ENCODE results near the gene ANO2. TPM values are rescaled to one million over a fixed set of nuclear protein-coding genes. Genes with fewer than 3 reads are reported as not detected.

Gene ANO2
- total RNA-seq, 1 experiment from 2014 or later = 0.68 TPM

DNA sequence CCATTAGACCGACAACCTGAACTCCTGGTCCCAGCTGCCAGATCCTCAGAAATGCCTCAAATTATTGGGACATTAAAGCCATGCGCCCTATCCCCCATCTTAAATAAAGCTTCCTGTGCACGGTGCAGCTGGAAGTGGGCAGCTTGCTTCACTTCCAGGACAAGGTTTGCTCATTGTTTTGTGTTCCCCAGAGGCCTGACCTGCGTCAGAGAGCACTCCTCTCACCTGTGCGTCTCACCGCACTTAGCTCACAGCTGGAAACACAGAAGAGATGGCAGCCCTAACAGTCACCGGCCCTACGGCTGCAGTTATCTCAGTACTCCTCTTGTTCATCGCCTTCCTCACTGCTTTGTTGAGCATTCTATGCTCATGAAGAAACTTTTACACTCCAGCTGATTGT, 135.5 kb downstream of the ANO2 start:
- no peak for DNase-seq
- no TSS peak for BruUV-seq (replicated peaks)
- CTCF ChIA-PET = no interaction called here
- POLR2A ChIA-PET = no interaction called here
- H3K4me3 ChIP-seq (ENCODE audit: low read depth, low read length) = no peak overlapping the region
- Mint-ChIP-seq H3K27me3 (ENCODE audit: insufficient read depth, unreplicated experiment) (peaks cover 24% of the 10 kb centered on the region), H3K4me3 (ENCODE audit: unreplicated experiment) (no peak overlapping the region), H3K27ac (ENCODE audit: unreplicated experiment) (no peak overlapping the region), H3K9me3 (ENCODE audit: unreplicated experiment) (peaks cover 7% of the 10 kb centered on the region), H3K36me3 (ENCODE audit: insufficient read depth, unreplicated experiment) (no peaks in the 10 kb centered on the region), H3K4me1 (ENCODE audit: low read depth, unreplicated experiment) (peaks cover 14% of the 10 kb centered on the region)
- peaks cover 8% of the 10 kb centered on the region for H3K4me1 ChIP-seq
- H3K36me3 ChIP-seq (ENCODE audit: control insufficient read depth, insufficient read depth, low read length) = no peaks in the 10 kb centered on the region
- H3K27me3 ChIP-seq (replicated peaks; ENCODE audit: control insufficient read depth, insufficient read depth, low read length) = no peaks in the 10 kb centered on the region; the same call in 1 of the 2 replicates
- H3K9me3 ChIP-seq = no peaks in the 10 kb centered on the region
- intact Hi-C loops (cut with micrococcal nuclease; ENCODE audit: unreplicated experiment) = no loop called here
- TF ChIP-seq, protein P1, sequence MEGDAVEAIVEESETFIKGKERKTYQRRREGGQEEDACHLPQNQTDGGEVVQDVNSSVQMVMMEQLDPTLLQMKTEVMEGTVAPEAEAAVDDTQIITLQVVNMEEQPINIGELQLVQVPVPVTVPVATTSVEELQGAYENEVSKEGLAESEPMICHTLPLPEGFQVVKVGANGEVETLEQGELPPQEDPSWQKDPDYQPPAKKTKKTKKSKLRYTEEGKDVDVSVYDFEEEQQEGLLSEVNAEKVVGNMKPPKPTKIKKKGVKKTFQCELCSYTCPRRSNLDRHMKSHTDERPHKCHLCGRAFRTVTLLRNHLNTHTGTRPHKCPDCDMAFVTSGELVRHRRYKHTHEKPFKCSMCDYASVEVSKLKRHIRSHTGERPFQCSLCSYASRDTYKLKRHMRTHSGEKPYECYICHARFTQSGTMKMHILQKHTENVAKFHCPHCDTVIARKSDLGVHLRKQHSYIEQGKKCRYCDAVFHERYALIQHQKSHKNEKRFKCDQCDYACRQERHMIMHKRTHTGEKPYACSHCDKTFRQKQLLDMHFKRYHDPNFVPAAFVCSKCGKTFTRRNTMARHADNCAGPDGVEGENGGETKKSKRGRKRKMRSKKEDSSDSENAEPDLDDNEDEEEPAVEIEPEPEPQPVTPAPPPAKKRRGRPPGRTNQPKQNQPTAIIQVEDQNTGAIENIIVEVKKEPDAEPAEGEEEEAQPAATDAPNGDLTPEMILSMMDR (IDR thresholded peaks at IDR 0.05; ENCODE audit: insufficient read depth in 1 of 2, low read depth in 1 of 2, low read length in 1 of 2, severe bottlenecking in 1 of 2, unreplicated experiment in 1 of 2) = no peak

DNA sequence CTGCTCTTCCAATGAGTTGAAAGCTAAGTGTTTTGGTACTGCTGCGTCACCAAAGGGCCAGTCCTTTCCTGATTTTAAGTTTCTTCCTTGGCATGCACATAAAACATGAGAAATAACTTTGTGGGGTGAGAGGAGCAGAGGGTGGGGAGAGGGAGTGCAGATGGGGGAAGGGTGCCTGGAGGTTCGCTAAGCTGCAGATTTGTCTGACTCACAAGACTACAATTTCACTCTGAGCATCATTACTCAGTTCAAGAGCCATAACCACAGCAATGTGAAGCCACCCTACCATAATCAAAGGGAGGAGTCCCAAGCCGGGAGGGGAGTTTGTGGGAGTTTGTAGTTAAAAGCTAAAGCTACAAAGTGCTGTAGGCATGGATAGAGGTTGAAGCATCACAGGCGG, 136.1 kb downstream of the ANO2 start:
- Mint-ChIP-seq H3K36me3 (ENCODE audit: insufficient read depth, unreplicated experiment) (no peaks in the 10 kb centered on the region), H3K27ac (ENCODE audit: unreplicated experiment) (no peak overlapping the region), H3K4me3 (ENCODE audit: unreplicated experiment) (no peak overlapping the region), H3K4me1 (ENCODE audit: low read depth, unreplicated experiment) (peaks cover 14% of the 10 kb centered on the region), H3K27me3 (ENCODE audit: insufficient read depth, unreplicated experiment) (peaks cover 20% of the 10 kb centered on the region), H3K9me3 (ENCODE audit: unreplicated experiment) (peaks cover 1% of the 10 kb centered on the region)
- Histone ChIP-seq H3K27me3 (replicated peaks; ENCODE audit: control insufficient read depth, insufficient read depth, low read length) (no peaks in the 10 kb centered on the region; the same call in 1 of the 2 replicates), H3K4me1 (peaks cover 8% of the 10 kb centered on the region), H3K36me3 (ENCODE audit: control insufficient read depth, insufficient read depth, low read length) (no peaks in the 10 kb centered on the region), H3K4me3 (ENCODE audit: low read depth, low read length) (no peak overlapping the region), H3K9me3 (no peaks in the 10 kb centered on the region)
- no TSS peak for BruUV-seq (replicated peaks)
- no peak for DNase-seq
- POLR2A ChIA-PET = no interaction called here
- intact Hi-C loops (cut with micrococcal nuclease; ENCODE audit: unreplicated experiment) = no loop called here
- CTCF ChIA-PET = no interaction called here
- TF ChIP-seq, protein P1 (IDR thresholded peaks at IDR 0.05; ENCODE audit: insufficient read depth in 1 of 2, low read depth in 1 of 2, low read length in 1 of 2, severe bottlenecking in 1 of 2, unreplicated experiment in 1 of 2) = no peak

DNA sequence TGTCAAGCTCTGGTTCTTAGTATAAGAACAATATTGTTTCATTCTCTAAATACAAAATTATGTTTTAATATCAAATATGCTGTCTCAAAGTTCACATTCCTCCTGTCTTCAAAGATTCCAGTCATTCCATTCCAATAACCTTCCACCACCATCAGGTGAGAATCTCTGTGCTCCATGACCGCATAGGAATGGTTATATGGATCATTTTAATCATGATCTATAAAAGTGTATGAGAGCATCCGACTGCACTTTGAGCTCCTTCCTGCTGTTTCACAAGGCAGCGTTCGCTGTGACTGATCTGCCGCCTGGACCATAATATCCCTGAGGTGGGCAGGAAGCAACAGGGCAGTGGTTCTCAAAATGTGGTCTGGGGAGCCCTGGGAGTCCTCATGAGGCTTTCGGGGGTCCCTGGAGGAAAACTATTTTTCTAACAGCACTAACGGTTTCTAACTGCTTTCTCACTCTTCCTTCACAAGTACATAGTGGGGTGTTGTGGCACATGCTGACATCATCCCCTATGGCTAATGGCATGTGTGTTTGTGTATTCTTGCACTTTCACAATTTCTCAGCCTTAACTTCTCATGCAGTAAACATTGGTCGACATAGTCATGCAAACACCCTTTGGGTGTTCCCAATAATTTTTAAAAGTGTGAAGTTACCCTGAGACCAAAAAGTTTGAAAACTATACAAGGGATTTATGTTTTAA, 137.4 kb downstream of the ANO2 start:
- peaks cover 8% of the 10 kb centered on the region for H3K4me1 ChIP-seq
- ChIA-PET POLR2A (no interaction called here), CTCF (no interaction called here)
- no peak overlapping the region for H3K4me3 ChIP-seq (ENCODE audit: low read depth, low read length)
- Mint-ChIP-seq H3K4me3 (ENCODE audit: unreplicated experiment) (no peak overlapping the region), H3K27me3 (ENCODE audit: insufficient read depth, unreplicated experiment) (peaks cover 13% of the 10 kb centered on the region), H3K27ac (ENCODE audit: unreplicated experiment) (no peak overlapping the region), H3K36me3 (ENCODE audit: insufficient read depth, unreplicated experiment) (no peaks in the 10 kb centered on the region), H3K9me3 (ENCODE audit: unreplicated experiment) (no peaks in the 10 kb centered on the region), H3K4me1 (ENCODE audit: low read depth, unreplicated experiment) (peaks cover 3% of the 10 kb centered on the region)
- TF ChIP-seq, protein P1 (IDR thresholded peaks at IDR 0.05; ENCODE audit: insufficient read depth in 1 of 2, low read depth in 1 of 2, low read length in 1 of 2, severe bottlenecking in 1 of 2, unreplicated experiment in 1 of 2) = no peak
- no peaks in the 10 kb centered on the region for H3K36me3 ChIP-seq (ENCODE audit: control insufficient read depth, insufficient read depth, low read length)
- intact Hi-C loops (cut with micrococcal nuclease; ENCODE audit: unreplicated experiment) = no loop called here
- H3K9me3 ChIP-seq = no peaks in the 10 kb centered on the region
- no peak for DNase-seq
- BruUV-seq (replicated peaks) = no TSS peak
- H3K27me3 ChIP-seq (replicated peaks; ENCODE audit: control insufficient read depth, insufficient read depth, low read length) = no peaks in the 10 kb centered on the region; the same call in 1 of the 2 replicates
